Pancreas (tissue), 10 donors: ENCODE results near the gene NBL1. TPM values are rescaled to one million over a fixed set of nuclear protein-coding genes. Genes with fewer than 3 reads are reported as not detected.
A peak's percentile ranks its signal among the peaks of the same experiment; 100 is the strongest.

Experiments used
- ATAC-seq, 4 donors: fragments of 200-7000 bp; cut with Tn5 transposase; one replicate each; pipeline versions ENCODE4 v1.8.0 to v1.9.1; 2020; ENCODE audit warnings: mild to moderate bottlenecking in 4 of 4, moderate library complexity in 4 of 4
- DNase-seq, 6 donors: peaks; one replicate each; pipeline ENCODE4 v3.0.0-alpha.2; 2020
- FAIRE-seq: peaks from 2 replicates; lab custom pipeline; 2012; peaks lifted over from hg19 to GRCh38; lab: Jason Lieb, UNC
- H3K27ac ChIP-seq, 4 donors: fragments of 200-600 bp; sonication (generic); 1 replicate in 3 of 4; 2 replicates in 1 of 4; pipeline versions ENCODE4 v1.5.0 to v1.8.0; 2020
- H3K27me3 ChIP-seq, 4 donors: fragments of 200-600 bp; one replicate each; pipeline ENCODE4 v1.8.0; 2021
- H3K36me3 ChIP-seq, 3 donors: fragments of 200-600 bp; sonication (generic) in 1 of 3; one replicate each; pipeline versions ENCODE4 v1.5.0 to v1.8.0; 2020 to 2021
- H3K4me1 ChIP-seq, 3 donors: fragments of 200-600 bp; one replicate each; pipeline ENCODE4 v1.8.0; 2021
- H3K4me3 ChIP-seq, 4 donors: fragments of 200-600 bp; sonication (generic) in 2 of 4; one replicate each; pipeline versions ENCODE4 v1.5.0 to v1.8.0; 2020 to 2021
- H3K9me3 ChIP-seq, 4 donors: fragments of 200-600 bp; one replicate each; pipeline ENCODE4 v1.8.0; 2021
- CTCF ChIP-seq, 4 donors: fragments of 200-600 bp; sonication (generic) in 3 of 4; IDR thresholded peaks; one replicate each; pipeline versions ENCODE4 v1.5.0 to v1.8.0; 2021; ENCODE audit warnings: antibody characterized with exemption in 4 of 4
- WGBS, 2 donors: extraction: QIAGEN DNeasy Blood & Tissue Kit; methylation state at CpG; one replicate each; pipeline ENCODE4 v1.1.7; 2013; 5-methylcytosine and 5-hydroxymethylcytosine counted together
- intact Hi-C, 3 donors: fragments of 100-400 bp; cut with DNase I; formaldehyde crosslinking; loops; one replicate each; pipeline versions ENCODE4 v1.11.1 to v1.14.2; 2022
- polyA plus RNA-seq, 2 donors: library from polyadenylated mRNA; stranded (reverse); fragments of 200-250 nt; gene quantifications; one replicate each; pipeline ENCODE4 v1.2.3, GENCODE V29; 2013
- total RNA-seq, 6 donors: library from RNA; stranded (reverse); fragmentation: NEBNext Ultra II Directional in 4 of 6; extraction: Animal tissue kit (Norgen Biotek cat#: 25700) in 4 of 6; gene quantifications; one replicate each; pipeline versions ENCODE4 v1.2.1 to v1.2.4, GENCODE V29; 2021 to 2023
- donor health status: healthy with polysubstance abuse.
- donor health status: DM: no; HTN: no; CAD: no; lungs with moderate emphysema.
- donor health status: DM: no; HTN: no; CAD: no.
- donor health status: control.
- donor health status: control.
- donor health status: Bipolar disorder and iron deficiency.
- donor health status: DM: yes; HTN: yes; CAD: no.
- donor health status: DM: no; HTN: no; CAD: no.
- donor health status: DM: no; HTN: no; CAD: no.
- donor health status: DM: yes; HTN: yes; CAD: no.

NBL1 gene
- total RNA-seq (10 to 100 TPM in 4 of 6 donors, 1 to 10 TPM in 2; 5.8 to 45.6 (median 15.1) TPM), polyA plus RNA-seq (10 to 100 TPM; 27.7 to 28.2 TPM)

- FAIRE-seq: no peak
Measured at GRCh38 chr1:19643602-19644394, at the start of gene NBL1. TSS of gene NBL1 (plus strand) at chr1:19644311. CDS start at chr1:19655031, 10,720 bp downstream.

GRCh38 chr1:19596065-19596713 lies 47.9 kb upstream of the NBL1 start:
- FAIRE-seq: no peak
- intact Hi-C loops: no loop called here

More at GRCh38 chr1:19643602-19644394, at the start of gene NBL1:
- H3K27ac ChIP-seq: peak within 1 kb of the TSS; percentile 13 to 48 (median 42)
- H3K4me3 ChIP-seq: peak within 1 kb of the TSS in 3 of 4 donors; percentile 43 to 59 (median 47)
- no peaks in the 10 kb centered on the region for H3K9me3 ChIP-seq
- H3K36me3 ChIP-seq: no peaks in the 10 kb centered on the region
- DNase-seq (peak in 5 of 6 donors; percentile 33 to 74 (median 56)), ATAC-seq (peak; percentile 60 to 74 (median 70))
- TF ChIP-seq CTCF (IDR thresholded peaks at IDR 0.05): no peak
- intact Hi-C loops: no loop called here
- 2 to 6% methylated on average over 41 to 90 of the region's 90 CpGs for WGBS, 2 donors
- H3K27me3 ChIP-seq: no peaks in the 10 kb centered on the region
- no peaks in the 10 kb centered on the region for H3K4me1 ChIP-seq

GRCh38 chr1:19596714-19597495 lies 47.2 kb upstream of the NBL1 start:
- DNase-seq (peak; percentile 93 to 97 (median 96)), ATAC-seq (peak; percentile 93 to 97 (median 96)), FAIRE-seq (peak; percentile 75)
- Histone ChIP-seq H3K9me3 (no peaks in the 10 kb centered on the region), H3K4me1 (peaks cover 5 to 22% (median 12%) of the 10 kb centered on the region in 3 donors), H3K4me3 (peak overlapping the region; percentile 88 to 99 (median 92)), H3K27ac (peak overlapping the region; percentile 87 to 91 (median 88)), H3K27me3 (no peaks in the 10 kb centered on the region), H3K36me3 (no peaks in the 10 kb centered on the region)
- WGBS, 2 donors: 0% methylated on average over 60 to 65 of the region's 65 CpGs
- no peak for TF ChIP-seq CTCF (IDR thresholded peaks at IDR 0.05)
- intact Hi-C loops: no loop called here

More at GRCh38 chr1:19596065-19596713, 47.9 kb upstream of the NBL1 start:
- Histone ChIP-seq H3K27me3 (no peaks in the 10 kb centered on the region), H3K9me3 (no peaks in the 10 kb centered on the region), H3K36me3 (no peaks in the 10 kb centered on the region), H3K4me3 (peak overlapping the region; percentile 88 to 99 (median 92)), H3K27ac (peak overlapping the region; percentile 87 to 91 (median 88)), H3K4me1 (peaks cover 5 to 22% (median 12%) of the 10 kb centered on the region in 3 donors)
- no peak for DNase-seq
- WGBS, 2 donors: 3% methylated on average over 11 of the region's 11 CpGs
- no peak for TF ChIP-seq CTCF (IDR thresholded peaks at IDR 0.05)
- peak in 3 of 4 donors; percentile 6 to 19 (median 11) for ATAC-seq

GRCh38 chr1:19597496-19598309 lies 46.4 kb upstream of the NBL1 start:
- WGBS, 2 donors: 12 to 13% methylated on average over 18 of the region's 18 CpGs
- ATAC-seq (peak; percentile 6 to 37 (median 15)), FAIRE-seq (no peak), DNase-seq (no peak)
- Histone ChIP-seq H3K9me3 (no peaks in the 10 kb centered on the region), H3K36me3 (no peaks in the 10 kb centered on the region), H3K4me1 (peaks cover 5 to 22% (median 12%) of the 10 kb centered on the region in 3 donors), H3K27ac (peak overlapping the region; percentile 87 to 91 (median 88)), H3K27me3 (no peaks in the 10 kb centered on the region), H3K4me3 (peak overlapping the region; percentile 88 to 99 (median 92))
- no peak for TF ChIP-seq CTCF (IDR thresholded peaks at IDR 0.05)
- intact Hi-C loops: no loop called here
